ENCODE results near the gene POFUT2. TPM values are rescaled to one million over a fixed set of nuclear protein-coding genes. Genes with fewer than 3 reads are reported as not detected.

Gene POFUT2
- total RNA-seq, 4 donors from 2014 or later, result 19.5 to 66.3 (median 35.1) TPM

DNA sequence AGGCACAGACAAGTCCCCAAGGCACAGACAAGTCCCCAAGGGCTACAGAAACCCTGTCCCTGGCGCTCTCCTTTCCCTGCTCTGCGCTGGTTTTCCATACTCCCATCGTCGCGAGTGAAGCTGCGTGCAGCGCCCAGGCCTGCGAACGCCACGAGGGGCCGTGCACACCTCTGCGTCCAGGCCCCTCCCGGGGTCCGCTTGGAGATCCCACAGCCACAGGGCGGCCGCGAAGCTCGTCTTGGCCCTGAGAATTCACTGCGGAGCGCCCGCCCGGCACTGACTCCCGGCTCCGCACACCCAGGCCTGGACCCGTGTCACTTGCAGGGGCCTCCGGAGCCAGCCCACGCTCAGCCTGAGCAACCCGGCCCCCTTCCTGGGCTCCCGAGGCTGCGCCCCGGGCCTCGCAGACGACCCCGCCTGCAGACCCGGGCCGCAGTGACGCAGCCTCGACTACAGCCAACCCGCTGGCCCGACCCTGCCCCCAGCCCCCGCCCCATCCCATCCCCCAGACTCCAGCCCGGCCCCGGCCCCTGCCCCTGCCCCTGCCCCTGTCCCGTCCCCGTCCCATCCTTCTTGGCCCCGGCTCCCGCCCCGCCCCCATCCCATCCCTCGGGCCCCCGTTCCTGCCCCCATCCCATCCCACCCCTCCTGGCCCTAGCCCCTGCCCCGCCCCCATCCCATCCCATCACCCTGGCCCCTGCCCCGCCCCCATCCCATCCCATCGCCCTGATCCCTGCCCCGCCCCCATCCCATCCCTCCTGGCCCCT is 841 bp downstream of the POFUT2 start:
- H3K36me3 ChIP-seq, result peaks cover 0 to 42% (median 7%) of the 10 kb centered on the region in 3 donors
- WGBS, 2 donors, result 12 to 14% methylated on average over 8 to 45 of the region's 54 CpGs
- peak in 1 of 2 donors; percentile 12 for DNase-seq (ENCODE audit: low spot score in 2 of 2)
- peak overlapping the region in 3 of 4 donors; percentile 79 to 89 (median 86) for H3K27ac ChIP-seq
- peak overlapping the region; percentile 45 to 87 (median 61) for H3K4me3 ChIP-seq
- TF ChIP-seq POLR2A (IDR thresholded peaks at IDR 0.05) (no peak), EP300 (IDR thresholded peaks at IDR 0.05) (no peak)
- TF ChIP-seq, protein P1, sequence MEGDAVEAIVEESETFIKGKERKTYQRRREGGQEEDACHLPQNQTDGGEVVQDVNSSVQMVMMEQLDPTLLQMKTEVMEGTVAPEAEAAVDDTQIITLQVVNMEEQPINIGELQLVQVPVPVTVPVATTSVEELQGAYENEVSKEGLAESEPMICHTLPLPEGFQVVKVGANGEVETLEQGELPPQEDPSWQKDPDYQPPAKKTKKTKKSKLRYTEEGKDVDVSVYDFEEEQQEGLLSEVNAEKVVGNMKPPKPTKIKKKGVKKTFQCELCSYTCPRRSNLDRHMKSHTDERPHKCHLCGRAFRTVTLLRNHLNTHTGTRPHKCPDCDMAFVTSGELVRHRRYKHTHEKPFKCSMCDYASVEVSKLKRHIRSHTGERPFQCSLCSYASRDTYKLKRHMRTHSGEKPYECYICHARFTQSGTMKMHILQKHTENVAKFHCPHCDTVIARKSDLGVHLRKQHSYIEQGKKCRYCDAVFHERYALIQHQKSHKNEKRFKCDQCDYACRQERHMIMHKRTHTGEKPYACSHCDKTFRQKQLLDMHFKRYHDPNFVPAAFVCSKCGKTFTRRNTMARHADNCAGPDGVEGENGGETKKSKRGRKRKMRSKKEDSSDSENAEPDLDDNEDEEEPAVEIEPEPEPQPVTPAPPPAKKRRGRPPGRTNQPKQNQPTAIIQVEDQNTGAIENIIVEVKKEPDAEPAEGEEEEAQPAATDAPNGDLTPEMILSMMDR (IDR thresholded peaks at IDR 0.05), result no peak
- no peaks in the 10 kb centered on the region for H3K27me3 ChIP-seq
- H3K4me1 ChIP-seq, result peaks cover 0 to 41% (median 19%) of the 10 kb centered on the region in 4 donors
- H3K9me3 ChIP-seq, result no peaks in the 10 kb centered on the region

DNA sequence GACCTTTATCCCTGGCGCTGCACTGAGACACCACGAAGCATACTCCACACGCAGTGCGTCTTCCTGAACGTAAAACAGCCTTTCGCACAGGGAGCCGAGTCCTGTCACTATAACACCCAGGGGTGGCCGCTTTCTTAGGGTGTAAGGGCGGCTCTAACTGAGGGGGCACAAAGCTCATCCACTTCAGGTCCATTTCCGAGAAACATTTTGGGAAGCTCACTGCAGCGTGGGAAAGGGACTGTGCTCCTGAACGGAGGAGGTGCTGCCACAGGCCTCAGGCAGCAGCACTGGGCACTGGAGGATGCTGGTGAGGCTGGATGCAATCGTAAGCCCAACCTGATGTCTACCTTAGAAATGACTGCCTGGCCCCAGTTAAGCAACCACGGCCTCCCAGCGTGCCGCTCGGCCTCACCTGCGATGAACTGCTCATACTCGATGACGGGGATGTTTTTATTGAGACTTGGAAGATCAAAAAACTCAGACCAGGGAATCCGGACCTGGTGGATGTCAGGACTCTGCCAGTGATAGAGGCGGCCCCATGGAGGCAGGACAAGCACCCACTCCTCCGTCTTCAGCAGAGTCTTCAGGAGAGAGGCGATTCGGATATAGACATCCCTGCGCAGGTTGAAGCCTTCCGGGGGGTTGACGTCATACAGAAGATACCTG is 2.3 kb downstream of the POFUT2 start:
- H3K4me3 ChIP-seq, result no peak overlapping the region
- no peaks in the 10 kb centered on the region for H3K27me3 ChIP-seq
- no peak overlapping the region for H3K27ac ChIP-seq
- WGBS, 2 donors, result 91 to 93% methylated on average over 28 of the region's 28 CpGs
- peaks cover 0 to 28% (median 16%) of the 10 kb centered on the region in 4 donors for H3K4me1 ChIP-seq
- TF ChIP-seq, protein P1 (IDR thresholded peaks at IDR 0.05), result no peak
- TF ChIP-seq POLR2A (IDR thresholded peaks at IDR 0.05), result no peak
- no peak for TF ChIP-seq EP300 (IDR thresholded peaks at IDR 0.05)
- peaks cover 0 to 57% (median 14%) of the 10 kb centered on the region in 3 donors for H3K36me3 ChIP-seq
- H3K9me3 ChIP-seq, result no peaks in the 10 kb centered on the region
- peak in 1 of 2 donors; percentile 9 for DNase-seq (ENCODE audit: low spot score in 2 of 2)

DNA sequence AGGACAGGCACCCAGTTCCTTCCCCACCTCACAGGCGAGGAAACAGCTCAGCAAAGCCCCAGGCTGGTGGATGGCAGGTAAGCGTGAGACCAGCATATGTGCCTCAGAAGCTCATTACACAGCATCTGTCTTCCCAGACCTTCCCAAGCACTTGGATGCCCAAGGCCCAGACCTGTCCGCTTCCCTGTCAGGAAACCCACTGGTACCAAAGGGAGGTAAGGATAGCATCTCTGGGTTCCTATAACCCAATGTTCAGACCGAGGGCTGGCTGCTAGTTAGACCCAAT is 3.3 kb downstream of the POFUT2 start:
- no peaks in the 10 kb centered on the region for H3K9me3 ChIP-seq
- H3K4me3 ChIP-seq, result no peak overlapping the region
- TF ChIP-seq POLR2A (IDR thresholded peaks at IDR 0.05) (no peak), EP300 (IDR thresholded peaks at IDR 0.05) (no peak)
- TF ChIP-seq, protein P1 (IDR thresholded peaks at IDR 0.05), result no peak
- 90 to 94% methylated on average over 3 to 4 of the region's 4 CpGs for WGBS, 2 donors
- H3K27ac ChIP-seq, result no peak overlapping the region
- H3K36me3 ChIP-seq, result peaks cover 0 to 67% (median 14%) of the 10 kb centered on the region in 3 donors
- DNase-seq (ENCODE audit: low spot score in 2 of 2), result peak in 1 of 2 donors; percentile 5
- H3K4me1 ChIP-seq, result peaks cover 0 to 28% (median 16%) of the 10 kb centered on the region in 4 donors
- no peaks in the 10 kb centered on the region for H3K27me3 ChIP-seq

DNA sequence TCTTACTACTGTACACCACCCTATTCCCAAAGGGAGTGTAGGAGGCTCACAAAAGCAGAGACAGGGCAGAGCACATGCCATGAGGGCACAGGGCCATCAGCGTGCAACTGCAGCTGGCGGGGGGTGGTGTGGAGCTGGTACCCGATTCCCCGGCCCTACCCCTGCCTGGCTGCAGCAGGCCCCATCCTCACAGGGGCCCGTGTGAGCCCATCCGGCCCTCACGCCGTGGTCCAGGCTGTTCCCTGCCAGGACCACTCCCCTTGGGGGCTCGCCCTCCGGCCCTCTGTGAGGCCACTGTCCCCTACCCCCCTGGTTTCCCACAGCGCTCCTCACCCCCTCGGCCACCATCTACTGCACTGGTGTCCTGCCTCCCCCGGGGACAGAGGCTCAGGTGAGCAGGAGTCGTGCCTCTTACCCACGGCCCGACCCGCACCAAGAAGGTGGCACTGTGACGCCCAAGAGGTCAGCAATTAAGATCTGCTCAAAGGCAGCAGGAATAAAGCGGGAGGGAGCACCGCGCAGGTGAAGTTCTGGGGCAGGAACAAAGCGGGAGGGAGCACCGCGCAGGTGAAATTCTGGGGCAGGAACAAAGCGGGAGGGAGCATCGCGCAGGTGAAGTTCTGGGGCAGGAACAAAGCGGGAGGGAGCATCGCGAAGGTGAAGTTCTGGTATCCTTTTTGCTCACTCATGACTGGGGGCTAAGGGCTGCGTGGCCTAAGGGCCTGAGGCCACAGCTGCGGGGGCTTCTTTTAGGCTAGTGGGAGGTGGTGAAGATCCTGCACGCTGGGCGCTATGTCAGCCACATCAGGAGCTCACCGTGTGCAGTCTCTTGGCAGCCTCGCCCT is 3.9 kb downstream of the POFUT2 start:
- Histone ChIP-seq H3K36me3 (peaks cover 0 to 72% (median 14%) of the 10 kb centered on the region in 3 donors), H3K4me1 (peaks cover 0 to 24% (median 14%) of the 10 kb centered on the region in 4 donors), H3K4me3 (no peak overlapping the region), H3K27ac (no peak overlapping the region), H3K9me3 (no peaks in the 10 kb centered on the region), H3K27me3 (no peaks in the 10 kb centered on the region)
- DNase-seq (ENCODE audit: low spot score in 2 of 2), result peak in 1 of 2 donors; percentile 7
- TF ChIP-seq, protein P1 (IDR thresholded peaks at IDR 0.05), result no peak
- TF ChIP-seq EP300 (IDR thresholded peaks at IDR 0.05), result no peak
- no peak for TF ChIP-seq POLR2A (IDR thresholded peaks at IDR 0.05)
- 90 to 92% methylated on average over 34 to 35 of the region's 36 CpGs for WGBS, 2 donors
